ENCODE data around the gene CCL11. TPM values are rescaled to one million over a fixed set of nuclear protein-coding genes. Genes with fewer than 3 reads are reported as not detected.

The CCL11 gene
- total RNA-seq, 1 experiment from 2014 or later, result not detected

GRCh38 chr17:34305061-34305460 lies 19.5 kb downstream of the CCL11 start:
- DNase-seq (ENCODE audit: low spot score) (no peak), ATAC-seq (no peak)
- H3K9me3 Mint-ChIP-seq, result no peaks in the 10 kb centered on the region
- ChIA-PET CTCF (interaction anchor here (0.8 to 12.7 kb wide), 6 partner anchors 16 to 133 kb away, joined by 3 to 166 read pairs (median 12); partner anchors contain the start of genes CCL1 and CCL7), POLR2A (no interaction called here)
- H3K4me1 Mint-ChIP-seq, result peaks cover 5% of the 10 kb centered on the region
- H3K36me3 Mint-ChIP-seq, result no peaks in the 10 kb centered on the region
- peaks cover 4% of the 10 kb centered on the region; the same call in 1 of the 2 replicates for H3K27me3 Mint-ChIP-seq (ENCODE audit: low read depth)
- TF ChIP-seq JUN (CRISPR knock-in tag; IDR thresholded peaks at IDR 0.05) (no peak), SOX15 (CRISPR knock-in tag; IDR thresholded peaks at IDR 0.05) (no peak), OVOL2 (CRISPR knock-in tag; IDR thresholded peaks at IDR 0.05; ENCODE audit: borderline replicate concordance) (no peak), SP1 (CRISPR knock-in tag; conservative IDR thresholded peaks at IDR 0.05) (no peak), SMAD4 (CRISPR knock-in tag; IDR thresholded peaks at IDR 0.05) (no peak), JAZF1 (CRISPR knock-in tag; IDR thresholded peaks at IDR 0.05) (no peak), AFF4 (CRISPR knock-in tag; IDR thresholded peaks at IDR 0.05; ENCODE audit: borderline replicate concordance) (no peak), ZNF396 (CRISPR knock-in tag; IDR thresholded peaks at IDR 0.05; ENCODE audit: borderline replicate concordance) (no peak), PRRX2 (CRISPR knock-in tag; IDR thresholded peaks at IDR 0.05) (no peak), RELA (CRISPR knock-in tag; IDR thresholded peaks at IDR 0.05; ENCODE audit: borderline replicate concordance) (no peak), ZBTB43 (CRISPR knock-in tag; IDR thresholded peaks at IDR 0.05) (no peak), GABPB1 (CRISPR knock-in tag; IDR thresholded peaks at IDR 0.05) (no peak)
- TF ChIP-seq, protein P1, sequence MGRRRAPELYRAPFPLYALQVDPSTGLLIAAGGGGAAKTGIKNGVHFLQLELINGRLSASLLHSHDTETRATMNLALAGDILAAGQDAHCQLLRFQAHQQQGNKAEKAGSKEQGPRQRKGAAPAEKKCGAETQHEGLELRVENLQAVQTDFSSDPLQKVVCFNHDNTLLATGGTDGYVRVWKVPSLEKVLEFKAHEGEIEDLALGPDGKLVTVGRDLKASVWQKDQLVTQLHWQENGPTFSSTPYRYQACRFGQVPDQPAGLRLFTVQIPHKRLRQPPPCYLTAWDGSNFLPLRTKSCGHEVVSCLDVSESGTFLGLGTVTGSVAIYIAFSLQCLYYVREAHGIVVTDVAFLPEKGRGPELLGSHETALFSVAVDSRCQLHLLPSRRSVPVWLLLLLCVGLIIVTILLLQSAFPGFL (CRISPR knock-in tag; IDR thresholded peaks at IDR 0.05; ENCODE audit: borderline replicate concordance), result no peak
- TF ChIP-seq, protein P2, sequence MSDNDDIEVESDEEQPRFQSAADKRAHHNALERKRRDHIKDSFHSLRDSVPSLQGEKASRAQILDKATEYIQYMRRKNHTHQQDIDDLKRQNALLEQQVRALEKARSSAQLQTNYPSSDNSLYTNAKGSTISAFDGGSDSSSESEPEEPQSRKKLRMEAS (CRISPR knock-in tag; IDR thresholded peaks at IDR 0.05), result no peak
- no peak overlapping the region for H3K27ac Mint-ChIP-seq
- H3K4me3 Mint-ChIP-seq, result no peak overlapping the region

GRCh38 chr17:34305606-34306005 lies 20.1 kb downstream of the CCL11 start:
- Mint-ChIP-seq H3K9me3 (no peaks in the 10 kb centered on the region), H3K27ac (no peak overlapping the region), H3K36me3 (no peaks in the 10 kb centered on the region), H3K4me3 (no peak overlapping the region), H3K27me3 (ENCODE audit: low read depth) (peaks cover 4% of the 10 kb centered on the region; the same call in 1 of the 2 replicates), H3K4me1 (peaks cover 5% of the 10 kb centered on the region)
- no peak for DNase-seq (ENCODE audit: low spot score)
- ChIA-PET POLR2A (no interaction called here), CTCF (interaction anchor here (0.9 to 12.7 kb wide), 7 partner anchors 12 to 273 kb away, joined by 3 to 166 read pairs (median 7); partner anchors contain the start of genes CCL1 and CCL7)
- ATAC-seq, result no peak
- TF ChIP-seq FOXJ3 (CRISPR knock-in tag; IDR thresholded peaks at IDR 0.05; ENCODE audit: borderline replicate concordance) (no peak), ZNF219 (CRISPR knock-in tag; IDR thresholded peaks at IDR 0.05; ENCODE audit: borderline replicate concordance) (no peak), TEAD1 (CRISPR knock-in tag; IDR thresholded peaks at IDR 0.05) (no peak), USF2 (CRISPR knock-in tag; IDR thresholded peaks at IDR 0.05) (no peak), ZBTB43 (CRISPR knock-in tag; IDR thresholded peaks at IDR 0.05) (no peak), HMGA2 (CRISPR knock-in tag; IDR thresholded peaks at IDR 0.05) (no peak), AFF4 (CRISPR knock-in tag; IDR thresholded peaks at IDR 0.05; ENCODE audit: borderline replicate concordance) (no peak)
- TF ChIP-seq, protein P3, sequence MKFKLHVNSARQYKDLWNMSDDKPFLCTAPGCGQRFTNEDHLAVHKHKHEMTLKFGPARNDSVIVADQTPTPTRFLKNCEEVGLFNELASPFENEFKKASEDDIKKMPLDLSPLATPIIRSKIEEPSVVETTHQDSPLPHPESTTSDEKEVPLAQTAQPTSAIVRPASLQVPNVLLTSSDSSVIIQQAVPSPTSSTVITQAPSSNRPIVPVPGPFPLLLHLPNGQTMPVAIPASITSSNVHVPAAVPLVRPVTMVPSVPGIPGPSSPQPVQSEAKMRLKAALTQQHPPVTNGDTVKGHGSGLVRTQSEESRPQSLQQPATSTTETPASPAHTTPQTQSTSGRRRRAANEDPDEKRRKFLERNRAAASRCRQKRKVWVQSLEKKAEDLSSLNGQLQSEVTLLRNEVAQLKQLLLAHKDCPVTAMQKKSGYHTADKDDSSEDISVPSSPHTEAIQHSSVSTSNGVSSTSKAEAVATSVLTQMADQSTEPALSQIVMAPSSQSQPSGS (CRISPR knock-in tag; IDR thresholded peaks at IDR 0.05; ENCODE audit: borderline replicate concordance, low read depth), result no peak

Measured in WTC11 (cell line).